Activated CD8-positive, alpha-beta memory T cell treated with anti-CD3 and anti-CD28 coated beads for 1 hour (primary cell): Measurements from ENCODE around the gene TNRC6C.

ENCODE experiments used
- DNase-seq, 2 donors: peaks; one replicate each; pipeline ENCODE4 v3.0.0-alpha.2; 2020; ENCODE audit warnings: low read depth in 1 of 2; ENCODE audit errors: extremely low read depth in 1 of 2

Gene TNRC6C

DNA sequence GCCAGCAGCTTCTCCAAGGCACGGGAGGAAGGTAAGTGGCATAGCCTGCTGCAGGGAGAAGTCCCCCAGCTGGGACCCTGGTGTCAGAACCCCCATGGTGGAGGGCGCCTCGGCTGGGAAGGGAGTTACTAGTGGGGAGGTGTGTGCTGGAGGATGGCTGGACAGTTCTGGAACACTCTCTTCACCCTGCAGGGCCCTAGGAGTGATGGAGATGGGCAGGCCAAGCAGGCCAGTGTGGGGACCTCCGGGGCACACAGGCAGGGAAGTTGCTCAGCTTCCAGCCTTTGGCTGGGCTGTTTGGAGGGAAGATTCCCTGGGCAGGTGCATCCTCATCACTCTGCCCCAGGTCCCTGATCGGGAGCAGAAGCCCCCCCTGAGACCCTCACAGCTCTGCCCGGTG, 188.4 kb downstream of the TNRC6C start:
- DNase-seq: no peak

DNA sequence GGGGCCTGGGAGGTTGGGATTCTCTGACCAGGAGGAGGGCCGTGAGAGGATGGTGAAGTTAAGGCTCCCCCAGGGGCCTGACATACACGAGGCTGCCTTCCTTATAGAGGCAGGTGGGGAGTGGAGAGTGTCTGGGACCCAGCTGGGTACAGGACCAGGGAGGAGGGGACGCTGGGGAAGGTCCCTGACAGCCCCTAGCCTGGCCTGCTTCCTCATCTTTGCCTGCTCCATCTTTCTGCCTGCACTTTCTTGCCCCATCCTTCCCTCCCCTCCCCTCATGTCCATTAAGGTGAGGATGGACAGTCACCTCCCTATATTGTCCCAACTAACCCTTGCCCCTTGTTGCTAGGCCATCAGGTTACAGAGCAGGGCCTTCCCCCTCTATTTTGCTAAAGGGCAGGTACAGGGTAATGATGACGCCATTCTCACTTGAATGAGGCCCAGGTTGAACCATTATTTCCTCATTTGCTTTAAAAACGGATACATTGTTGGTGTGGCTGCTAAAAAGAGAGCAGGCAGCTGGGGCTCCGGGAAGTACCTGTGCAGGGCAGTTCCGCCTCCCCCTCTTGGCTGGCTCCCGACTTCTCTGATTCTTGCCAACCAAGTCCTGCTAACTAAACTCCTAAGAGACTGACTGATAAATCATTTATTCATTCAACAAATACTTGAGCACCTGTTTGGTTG, 189.0 kb downstream of the TNRC6C start:
- DNase-seq: no peak

DNA sequence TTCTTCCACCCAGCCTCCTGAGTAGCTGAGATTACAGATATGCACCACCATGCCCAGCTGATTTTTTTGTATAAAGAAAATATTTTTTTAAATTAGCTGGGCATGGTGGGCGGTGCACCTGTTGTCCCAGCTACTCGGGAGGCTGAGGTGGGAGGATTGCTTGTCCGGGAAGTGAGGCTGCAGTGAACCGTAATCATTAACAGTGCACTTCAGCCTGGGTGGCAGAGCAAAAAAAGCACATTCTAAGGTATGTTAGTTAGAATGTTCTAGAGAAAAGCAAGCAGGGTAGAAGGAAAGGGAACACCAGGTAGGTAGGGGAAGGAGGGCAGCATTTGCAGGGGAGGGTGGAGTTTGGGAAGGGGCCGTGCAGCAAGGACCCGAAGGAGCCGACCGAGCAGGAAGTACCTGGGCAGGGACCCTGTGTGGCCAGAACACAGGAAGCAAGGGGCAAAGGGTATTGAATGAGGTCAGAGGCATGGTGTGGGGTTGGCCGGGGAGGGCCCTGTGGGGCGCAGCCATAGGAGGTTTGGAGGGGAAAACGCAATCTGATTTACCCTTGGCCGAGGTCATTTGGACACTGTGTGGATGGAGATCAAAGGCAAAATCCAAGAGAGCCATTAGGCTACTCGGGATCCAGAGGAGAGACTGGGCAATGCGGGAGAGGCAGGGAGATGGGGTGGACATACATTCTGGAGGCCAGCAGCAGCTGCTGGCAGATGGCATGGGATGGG, 189.9 kb downstream of the TNRC6C start:
- no peak for DNase-seq

DNA sequence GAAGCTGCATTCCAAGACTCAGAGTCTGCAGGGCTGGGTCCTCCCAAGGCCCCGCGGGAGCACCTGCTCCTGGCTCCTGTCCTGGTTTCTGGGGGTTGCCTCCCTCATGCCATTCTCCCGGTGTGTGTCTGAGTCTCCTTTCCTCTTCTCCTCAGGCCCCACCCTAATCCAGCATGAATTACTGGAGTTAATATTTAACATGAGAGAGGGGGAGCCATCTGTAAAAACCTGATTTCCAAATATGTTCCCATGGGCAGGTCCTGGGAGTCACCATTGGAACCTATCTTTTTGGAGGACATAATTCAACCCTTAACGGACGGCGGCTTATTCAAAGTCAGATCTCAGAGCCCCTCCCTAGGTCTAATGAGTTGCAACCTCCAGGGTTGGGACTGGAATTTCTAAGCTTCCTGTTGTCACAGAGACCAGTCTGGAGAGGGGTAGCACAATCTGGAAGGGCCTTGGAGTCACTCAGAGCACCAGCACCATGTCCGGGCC, 193.1 kb downstream of the TNRC6C start:
- DNase-seq: no peak

DNA sequence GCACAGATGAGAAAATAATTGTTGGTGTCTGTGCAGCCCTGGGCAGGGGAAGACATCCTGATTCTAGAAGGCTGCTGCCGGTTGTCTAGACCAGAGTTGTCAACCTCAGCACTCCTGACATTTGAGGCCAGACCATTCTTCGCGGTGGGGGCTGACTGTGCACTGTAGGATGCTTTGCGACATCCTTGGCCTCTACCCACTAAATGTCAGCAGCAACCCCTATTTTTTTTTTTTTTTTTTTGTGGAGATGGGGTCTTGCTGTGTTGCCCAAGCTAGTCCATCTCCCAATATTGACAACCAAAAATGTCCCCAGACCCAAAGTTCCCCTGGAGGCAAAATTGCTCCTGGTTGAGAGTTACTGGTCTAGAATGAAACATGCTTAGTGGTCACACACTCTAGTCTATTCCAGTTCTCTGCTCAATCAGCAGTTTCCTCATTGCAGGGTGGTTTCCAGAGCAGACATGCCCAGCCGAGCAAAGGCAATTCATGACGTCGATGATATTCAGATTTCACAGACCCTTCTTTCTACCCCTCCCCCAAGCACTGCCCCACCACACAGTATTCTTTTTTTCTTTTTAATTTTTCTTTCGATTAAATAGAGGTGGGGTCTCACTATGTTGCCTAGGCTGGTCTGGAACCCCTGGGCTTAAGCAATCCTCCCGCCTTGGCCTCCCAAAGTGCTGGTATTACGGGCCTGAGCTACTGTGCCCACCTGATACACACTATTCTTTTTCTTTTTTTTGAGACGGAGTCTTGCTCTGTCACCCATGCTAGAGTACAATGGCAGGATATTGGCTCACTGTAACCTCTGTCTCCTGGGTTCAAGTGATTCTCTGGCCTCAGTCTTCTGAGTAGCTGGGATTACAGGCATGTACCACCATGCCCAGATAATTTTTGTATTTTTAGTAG, 196.7 kb downstream of the TNRC6C start:
- no peak for DNase-seq
